ENCODE measurements around the gene POU5F1. TPM values are rescaled to one million over a fixed set of nuclear protein-coding genes. Genes with fewer than 3 reads are reported as not detected.
"Not testable (repeated sequence)": the region's sequence is repeated elsewhere in the genome, so short reads cannot be mapped to it uniquely, and the experiment has no call there.

The POU5F1 gene
- polyA plus RNA-seq, 4 donors, result 1.8 to 10.1 (median 5.2) TPM

DNA sequence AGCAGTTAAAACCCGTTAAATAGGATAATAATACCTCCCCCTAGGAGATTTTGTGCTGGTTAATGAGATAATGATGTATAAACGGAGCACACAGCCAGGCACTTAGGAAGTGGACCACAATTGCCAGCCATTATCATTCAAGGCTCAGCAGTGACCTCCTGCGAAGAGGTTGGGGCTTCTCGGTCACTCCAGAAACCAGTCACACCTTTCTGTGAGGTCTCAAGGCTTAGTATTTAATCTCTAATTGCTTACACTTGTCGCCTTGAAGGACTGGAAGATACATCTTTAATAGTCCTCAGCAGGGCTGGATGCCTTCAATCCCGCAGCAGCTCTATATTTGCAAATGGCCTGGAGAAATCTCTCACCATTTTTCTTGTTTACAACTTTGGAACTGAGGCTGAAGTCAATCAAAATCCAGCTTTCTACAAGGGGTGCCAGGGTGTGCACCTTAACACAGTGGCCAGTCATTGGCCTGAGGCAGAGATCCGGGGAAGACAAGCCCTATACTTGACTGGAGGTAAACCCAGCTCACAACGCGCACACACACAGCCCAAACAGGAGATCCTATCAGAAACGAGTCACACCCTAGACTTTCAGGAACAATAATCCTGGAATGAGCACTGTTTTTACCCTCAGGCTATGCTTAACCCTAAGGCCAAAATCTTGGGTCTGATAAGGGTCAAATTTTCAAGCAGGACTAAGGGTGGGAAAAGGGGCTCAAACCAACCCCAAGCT is 1.2 kb downstream of the POU5F1 start:
- no peak for DNase-seq (ENCODE audit: low read depth in 4 of 4, low spot score in 2 of 4)

DNA sequence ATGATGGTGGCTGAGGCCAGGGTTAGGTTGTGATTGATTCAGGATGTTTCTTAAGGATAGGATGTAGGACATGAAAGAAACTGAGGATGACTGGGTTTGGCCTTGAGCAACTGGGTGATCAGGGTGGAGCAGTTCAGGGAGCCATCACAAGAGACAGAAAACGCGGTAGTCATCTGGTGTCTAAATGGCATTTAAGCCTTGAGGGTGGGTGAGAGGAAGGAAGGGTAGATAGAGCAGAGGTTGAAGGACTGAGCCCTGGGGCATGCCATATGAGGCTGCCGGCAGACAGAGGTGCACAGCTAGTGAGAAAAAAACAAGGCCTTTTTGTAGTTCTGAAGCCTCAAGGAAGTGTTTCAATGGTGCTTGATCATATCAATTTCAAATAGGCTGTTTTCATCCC is 1.9 kb downstream of the POU5F1 start:
- DNase-seq (ENCODE audit: low read depth in 4 of 4, low spot score in 2 of 4), result no peak

DNA sequence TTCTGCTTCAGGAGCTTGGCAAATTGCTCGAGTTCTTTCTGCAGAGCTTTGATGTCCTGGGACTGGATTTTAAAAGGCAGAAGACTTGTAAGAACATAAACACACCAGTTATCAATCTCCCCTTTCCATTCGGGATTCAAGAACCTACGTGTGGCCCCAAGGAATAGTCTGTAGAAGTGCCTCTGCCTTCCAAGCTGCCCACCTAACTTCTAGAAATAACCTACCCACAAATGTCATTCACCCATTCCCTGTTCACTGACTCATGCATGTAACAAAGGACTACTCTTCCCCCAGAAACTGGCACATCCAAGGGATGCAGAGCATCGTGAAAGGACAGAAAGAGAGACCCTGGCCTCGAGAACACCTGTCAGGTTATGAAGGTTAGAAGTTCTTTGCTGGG is 4.5 kb downstream of the POU5F1 start:
- DNase-seq (ENCODE audit: low read depth in 4 of 4, low spot score in 2 of 4), result no peak

DNA sequence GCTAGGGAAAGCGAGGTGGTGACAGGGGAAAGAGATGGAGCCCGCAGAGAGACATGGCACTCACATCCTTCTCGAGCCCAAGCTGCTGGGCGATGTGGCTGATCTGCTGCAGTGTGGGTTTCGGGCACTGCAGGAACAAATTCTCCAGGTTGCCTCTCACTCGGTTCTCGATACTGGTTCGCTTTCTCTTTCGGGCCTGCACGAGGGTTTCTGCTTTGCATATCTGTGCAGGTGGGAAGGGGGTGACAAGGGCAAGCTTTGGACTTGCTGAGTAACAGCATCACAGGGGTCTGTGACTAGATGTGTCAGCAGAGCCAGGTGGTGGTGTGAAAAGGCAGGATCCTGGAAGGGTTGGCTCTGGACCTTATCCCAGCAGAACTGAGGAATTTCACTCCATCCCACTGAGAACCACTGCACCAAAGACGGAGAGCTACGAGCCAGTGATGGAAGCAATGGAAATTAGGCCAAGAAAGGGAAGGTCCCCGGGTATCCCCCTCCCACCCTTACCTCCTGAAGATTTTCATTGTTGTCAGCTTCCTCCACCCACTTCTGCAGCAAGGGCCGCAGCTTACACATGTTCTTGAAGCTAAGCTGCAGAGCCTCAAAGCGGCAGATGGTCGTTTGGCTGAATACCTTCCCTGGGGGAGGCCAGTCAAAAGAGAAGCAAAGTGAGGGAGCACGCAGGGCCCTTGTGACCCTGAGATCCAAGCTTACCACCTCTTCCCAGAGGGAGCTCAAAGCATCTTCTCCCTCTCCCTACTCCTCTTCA is 5.2 kb downstream of the POU5F1 start:
- DNase-seq (ENCODE audit: low read depth in 4 of 4, low spot score in 2 of 4), result not testable (repeated sequence)

DNA sequence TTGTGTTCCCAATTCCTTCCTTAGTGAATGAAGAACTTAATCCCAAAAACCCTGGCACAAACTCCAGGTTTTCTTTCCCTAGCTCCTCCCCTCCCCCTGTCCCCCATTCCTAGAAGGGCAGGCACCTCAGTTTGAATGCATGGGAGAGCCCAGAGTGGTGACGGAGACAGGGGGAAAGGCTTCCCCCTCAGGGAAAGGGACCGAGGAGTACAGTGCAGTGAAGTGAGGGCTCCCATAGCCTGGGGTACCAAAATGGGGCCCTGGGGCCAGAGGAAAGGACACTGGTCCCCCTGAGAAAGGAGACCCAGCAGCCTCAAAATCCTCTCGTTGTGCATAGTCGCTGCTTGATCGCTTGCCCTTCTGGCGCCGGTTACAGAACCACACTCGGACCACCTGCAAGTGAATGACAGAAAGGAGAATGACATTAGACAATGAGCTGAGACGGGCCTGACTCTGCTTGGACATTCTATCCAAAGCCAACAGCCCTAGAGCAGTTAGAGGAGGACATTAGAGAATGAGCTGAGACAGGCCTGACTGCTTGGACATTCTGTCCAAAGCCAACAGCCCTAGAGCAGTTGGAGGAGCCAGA is 5.9 kb downstream of the POU5F1 start:
- DNase-seq (ENCODE audit: low read depth in 4 of 4, low spot score in 2 of 4), result not testable (repeated sequence)

DNA sequence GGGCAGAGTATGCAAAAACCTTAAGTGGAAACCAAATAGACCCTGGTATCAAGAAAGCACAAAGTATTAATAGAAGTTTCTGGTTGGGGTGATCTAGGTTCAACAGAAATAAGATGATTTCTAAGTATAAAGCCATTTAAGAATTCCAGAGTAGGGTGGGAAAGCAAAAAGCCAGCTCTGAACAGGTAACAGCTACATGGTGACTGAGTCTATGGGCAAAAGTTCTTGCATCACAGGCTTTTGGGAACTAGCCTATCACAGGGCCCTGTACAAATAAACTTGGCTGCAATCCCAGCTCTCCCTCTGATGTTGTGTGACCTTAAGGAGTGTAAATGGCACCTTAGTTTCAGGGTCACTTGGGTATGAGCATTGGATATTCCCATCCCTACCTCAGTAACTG is 6.6 kb downstream of the POU5F1 start:
- no peak for DNase-seq (ENCODE audit: low read depth in 4 of 4, low spot score in 2 of 4)

DNA sequence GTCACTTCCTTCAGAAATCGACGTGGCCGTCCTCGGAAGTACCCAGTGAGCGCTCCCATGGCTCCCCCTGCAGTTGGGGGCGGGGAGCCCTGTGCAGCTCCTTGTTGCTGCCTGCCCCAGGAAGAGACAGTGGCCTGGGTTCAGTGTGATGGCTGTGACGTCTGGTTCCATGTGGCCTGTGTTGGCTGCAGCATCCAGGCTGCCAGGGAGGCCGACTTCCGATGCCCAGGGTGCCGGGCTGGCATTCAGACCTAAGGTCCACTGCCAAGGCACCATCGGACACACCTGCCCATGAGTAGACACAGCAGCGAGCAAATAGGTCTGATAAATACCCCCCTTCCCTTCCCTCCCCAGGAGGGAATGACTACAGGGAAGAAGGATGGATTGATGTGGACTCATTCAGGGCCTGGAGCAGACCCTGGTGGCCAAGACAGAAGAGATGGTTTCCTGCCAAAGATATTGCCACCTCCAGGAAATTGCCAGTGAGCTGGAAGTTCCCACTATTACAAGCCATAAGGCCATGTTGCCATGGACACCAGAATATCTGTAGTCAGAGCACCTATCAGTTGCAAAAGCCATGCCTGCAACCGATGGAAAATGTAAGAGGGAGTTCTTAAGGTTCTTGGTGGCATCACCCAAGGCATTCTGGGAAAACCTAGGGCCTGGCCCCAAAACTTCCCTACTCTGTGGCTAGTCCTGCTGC is 7.9 kb downstream of the POU5F1 start:
- DNase-seq (ENCODE audit: low read depth in 4 of 4, low spot score in 2 of 4), result no peak

DNA sequence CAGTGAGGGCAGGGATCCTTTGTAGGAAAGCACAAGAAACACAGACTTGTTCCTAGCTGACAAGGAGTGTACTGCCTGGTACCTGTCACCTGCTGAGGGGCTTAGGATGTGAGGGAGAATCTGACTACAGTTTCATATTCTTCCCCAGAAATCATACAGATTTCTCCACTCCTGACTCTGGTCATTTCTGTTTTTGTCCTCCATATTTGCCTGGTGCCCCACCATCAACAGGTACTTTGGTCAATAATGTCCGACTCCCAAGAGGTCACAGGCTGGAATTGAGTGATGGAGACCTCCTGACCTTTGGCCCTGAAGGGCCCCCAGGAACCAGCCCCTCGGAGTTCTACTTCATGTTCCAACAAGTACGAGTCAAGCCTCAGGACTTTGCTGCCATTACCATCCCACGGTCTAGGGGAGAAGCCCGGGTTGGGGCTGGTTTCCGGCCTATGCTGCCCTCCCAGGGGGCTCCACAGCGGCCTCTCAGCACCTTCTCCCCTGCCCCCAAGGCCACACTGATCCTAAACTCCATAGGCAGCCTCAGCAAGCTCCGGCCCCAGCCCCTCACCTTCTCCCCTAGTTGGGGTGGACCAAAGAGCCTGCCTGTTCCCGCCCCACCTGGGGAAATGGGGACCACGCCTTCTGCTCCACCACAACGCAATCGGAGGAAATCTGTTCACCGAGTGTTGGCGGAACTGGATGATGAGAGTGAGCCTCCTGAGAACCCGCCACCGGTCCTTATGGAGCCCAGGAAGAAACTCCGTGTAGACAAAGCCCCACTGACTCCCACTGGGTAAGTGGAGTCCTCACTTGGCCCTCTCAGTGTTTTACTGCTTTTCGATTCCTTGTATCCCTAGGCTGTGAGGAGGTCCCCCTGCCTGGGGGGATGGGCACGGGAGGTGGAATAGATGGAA is 9.0 kb downstream of the POU5F1 start:
- no peak for DNase-seq (ENCODE audit: low read depth in 4 of 4, low spot score in 2 of 4)

DNA sequence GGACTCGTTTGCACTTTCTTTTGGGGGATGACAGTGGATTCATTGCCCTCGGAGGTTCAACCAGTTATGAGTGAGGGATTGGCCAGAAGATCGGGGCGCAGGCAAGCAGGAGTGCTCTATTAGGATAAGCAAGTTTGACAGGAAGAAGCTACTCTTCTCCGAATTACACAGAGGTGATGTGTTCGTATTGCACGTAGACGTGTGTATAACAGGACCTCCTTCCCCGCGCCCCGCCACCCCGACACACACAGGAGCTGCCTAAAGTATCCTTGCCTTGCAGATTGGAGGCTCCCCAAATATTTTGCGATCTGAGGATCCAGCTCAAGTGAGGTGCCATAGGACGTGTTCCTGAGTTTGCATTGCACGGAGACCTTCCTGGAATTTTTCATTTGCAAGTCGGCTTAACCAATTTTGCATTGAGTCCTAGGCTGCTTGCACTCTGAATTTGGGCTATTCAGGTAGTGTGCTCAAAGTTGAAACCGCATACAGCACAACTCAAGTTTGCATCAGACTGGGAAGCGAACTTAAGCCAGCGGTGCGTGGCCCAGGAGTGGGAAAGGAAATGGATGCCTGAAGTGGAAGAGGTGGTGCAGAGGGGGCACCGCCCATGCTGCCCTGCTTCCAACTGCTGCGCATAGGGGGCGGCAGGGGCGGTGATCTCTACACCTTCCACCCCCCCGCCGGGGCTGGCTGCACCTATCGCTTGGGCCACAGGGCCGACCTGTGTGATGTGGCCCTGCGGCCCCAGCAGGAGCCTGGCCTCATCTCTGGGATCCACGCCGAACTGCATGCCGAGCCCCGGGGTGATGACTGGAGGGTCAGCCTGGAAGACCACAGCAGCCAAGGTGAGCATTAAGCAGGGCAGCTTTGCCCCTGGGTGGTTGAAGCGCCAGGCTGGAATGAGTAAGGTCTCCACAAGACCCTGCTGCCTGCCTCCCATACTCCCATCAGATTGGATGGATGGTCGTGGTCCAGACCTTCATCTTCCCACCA is 11.3 kb downstream of the POU5F1 start:
- no peak for DNase-seq (ENCODE audit: low read depth in 4 of 4, low spot score in 2 of 4)

DNA sequence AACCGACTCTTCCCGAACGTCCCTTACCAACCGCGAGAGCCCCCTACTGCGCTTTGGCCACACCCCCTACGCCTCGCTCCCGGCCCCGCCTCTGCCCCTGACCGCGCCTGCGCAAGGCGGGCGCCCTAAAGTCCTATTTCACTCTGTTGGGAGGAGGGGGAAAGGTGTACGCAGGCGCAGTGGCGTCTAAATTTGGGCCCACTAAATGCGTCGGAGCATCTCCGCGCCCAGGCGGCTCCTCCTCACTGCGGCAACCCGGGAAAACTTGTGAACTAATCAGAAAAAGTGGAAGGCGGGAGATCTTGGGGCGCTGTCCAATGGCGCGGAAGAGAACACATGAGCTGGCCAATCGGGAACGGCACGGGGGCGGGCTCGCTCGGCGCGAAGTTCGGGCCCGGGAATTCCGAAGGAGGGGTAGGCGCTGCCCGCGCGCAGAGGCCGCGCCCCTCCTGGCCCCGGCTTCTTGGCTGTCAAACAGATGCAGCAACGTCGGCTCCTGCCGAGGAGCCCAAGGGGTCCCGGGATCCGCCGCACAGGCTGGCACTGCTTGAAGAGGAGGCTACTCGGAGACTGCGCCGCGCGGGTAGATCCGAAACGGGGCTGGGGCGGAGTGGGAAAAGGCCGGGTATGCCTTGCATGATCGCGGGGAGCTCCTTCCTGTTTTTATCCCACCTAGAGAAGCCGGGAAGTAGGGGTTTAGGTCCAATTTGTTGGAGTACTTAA is 12.2 kb downstream of the POU5F1 start, which contains the start of gene TCF19:
TSS of gene TCF19 (plus strand) at position 450 of the 723 bp plus-strand sequence. CDS start 881 bp downstream, outside the sequence.
- DNase-seq (ENCODE audit: low read depth in 4 of 4, low spot score in 2 of 4), result peak; percentile 97 to 99 (median 99)

DNA sequence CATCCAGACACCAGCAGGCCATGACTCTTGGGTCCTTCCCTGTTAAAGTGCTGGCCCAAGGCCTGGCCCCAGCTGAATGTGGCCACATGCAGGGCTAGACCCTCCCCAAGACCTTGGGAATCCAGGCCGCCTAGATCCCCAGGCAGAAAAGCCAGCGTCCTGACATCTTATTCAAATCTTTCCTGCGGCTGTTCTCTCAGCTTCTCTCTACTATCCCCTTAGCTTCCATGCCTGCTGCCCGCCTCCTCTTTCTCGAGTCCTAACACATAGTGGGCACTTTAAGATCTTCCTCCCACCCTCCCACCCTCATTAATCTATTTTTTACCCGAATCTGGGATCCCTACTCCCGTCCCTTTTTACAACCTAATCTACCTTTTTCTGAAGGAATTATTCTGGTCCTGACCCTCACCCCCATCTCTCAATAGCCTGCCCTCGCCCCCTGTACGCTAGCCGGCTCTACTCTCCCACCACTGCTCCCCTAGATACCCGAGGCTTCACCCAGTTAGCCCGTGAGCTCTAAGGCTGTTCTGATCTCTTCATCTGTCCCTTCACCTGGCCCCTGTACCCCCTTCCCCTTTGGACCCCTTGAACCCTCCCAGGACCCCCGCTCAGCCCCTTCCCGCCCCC is 12.9 kb downstream of the POU5F1 start, which contains the start of gene CCHCR1:
TSS of gene CCHCR1 (minus strand) at position 290 of the 627 bp plus-strand sequence. CDS start at position 88, 202 bp downstream.
- DNase-seq (ENCODE audit: low read depth in 4 of 4, low spot score in 2 of 4), result no peak

DNA sequence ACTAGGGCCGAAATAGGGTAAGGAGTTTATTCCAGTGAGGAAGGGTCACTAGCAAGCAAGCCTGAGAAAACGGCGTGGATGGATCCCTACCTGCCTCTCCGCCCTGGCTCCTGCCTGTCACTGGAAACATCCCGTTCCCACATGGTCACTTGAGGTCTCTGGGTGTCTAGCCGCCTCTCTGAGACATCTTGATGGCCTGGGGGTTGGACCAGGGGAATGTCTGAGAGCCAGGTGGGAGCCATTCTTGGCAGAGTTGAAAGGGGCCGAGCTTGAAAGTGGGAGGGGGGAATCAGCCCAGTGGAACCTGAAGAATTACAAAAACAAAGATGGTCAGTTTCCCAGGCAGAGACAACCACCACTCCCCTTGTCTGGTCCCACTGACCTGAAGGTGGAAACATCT is 13.8 kb downstream of the POU5F1 start:
- DNase-seq (ENCODE audit: low read depth in 4 of 4, low spot score in 2 of 4), result no peak

DNA sequence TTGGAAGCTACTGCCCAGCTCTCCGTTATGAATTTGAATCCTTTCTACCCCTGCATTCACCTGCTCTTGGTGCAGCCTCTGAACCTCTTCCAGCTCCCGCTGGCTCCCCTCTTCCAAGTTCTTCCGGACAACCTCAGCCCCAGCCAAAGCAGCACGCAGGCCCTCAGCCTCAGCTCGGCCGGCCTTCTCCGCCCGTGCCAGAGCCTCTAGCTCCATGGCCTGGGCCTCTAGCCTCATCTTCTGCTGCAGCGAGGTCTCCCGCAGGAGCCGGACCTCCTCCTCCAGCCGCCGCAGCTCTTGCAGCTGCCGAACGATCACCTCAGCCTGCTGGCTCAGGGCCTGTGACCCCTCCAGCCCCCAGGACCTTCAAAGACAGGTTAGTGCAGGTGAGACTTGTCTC is 16.0 kb downstream of the POU5F1 start:
- DNase-seq (ENCODE audit: low read depth in 4 of 4, low spot score in 2 of 4), result no peak

DNA sequence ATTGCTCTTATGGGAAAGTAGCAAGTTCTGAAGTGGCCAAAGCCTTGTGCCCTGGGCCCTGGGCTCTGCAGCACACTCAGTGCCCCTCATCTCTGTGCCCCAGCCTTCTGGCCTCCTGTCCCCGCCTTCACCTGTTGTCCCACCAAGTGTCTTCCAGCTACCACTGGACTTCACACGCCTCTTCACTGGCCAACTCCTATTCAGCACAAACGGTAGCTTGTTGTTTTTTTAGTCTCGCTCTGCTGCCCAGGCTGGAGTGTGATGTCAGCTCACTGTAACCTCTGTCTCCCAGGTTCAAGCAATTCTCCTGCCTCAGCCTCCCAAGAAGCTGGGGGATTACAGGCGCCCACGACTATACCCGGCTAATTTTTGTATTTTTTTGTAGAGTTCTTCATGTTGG is 17.7 kb downstream of the POU5F1 start:
- no peak for DNase-seq (ENCODE audit: low read depth in 4 of 4, low spot score in 2 of 4)

DNA sequence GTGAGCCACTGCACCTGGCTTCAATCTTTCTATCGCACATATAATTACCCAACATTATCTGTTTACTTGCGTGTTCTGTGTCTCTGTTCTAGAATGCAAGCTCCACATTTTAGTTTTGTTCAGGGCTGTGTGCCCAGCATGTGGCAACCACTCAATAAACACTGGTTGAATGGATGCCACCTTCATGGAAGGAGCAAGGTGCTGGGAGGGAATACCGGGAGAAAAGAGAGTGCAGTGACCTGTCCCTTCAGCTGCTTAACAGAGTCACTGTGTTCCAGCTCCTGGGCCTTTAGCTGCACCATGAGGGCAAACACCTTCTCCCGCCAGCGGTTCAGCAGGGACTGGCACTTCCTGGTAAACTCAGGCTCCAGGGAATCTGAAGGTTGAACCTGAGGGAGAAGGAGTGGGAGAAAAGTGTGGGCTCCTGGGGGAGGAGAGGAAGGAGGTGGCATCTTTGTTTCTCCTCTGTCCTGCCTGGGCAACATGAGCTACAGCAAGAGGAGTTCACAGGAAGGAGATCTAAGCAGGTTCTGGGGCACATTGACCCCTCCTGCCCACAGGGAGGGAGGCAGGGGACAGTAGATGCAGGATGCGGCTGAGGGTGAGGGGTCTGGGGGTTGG is 20.5 kb downstream of the POU5F1 start:
- DNase-seq (ENCODE audit: low read depth in 4 of 4, low spot score in 2 of 4), result no peak

DNA sequence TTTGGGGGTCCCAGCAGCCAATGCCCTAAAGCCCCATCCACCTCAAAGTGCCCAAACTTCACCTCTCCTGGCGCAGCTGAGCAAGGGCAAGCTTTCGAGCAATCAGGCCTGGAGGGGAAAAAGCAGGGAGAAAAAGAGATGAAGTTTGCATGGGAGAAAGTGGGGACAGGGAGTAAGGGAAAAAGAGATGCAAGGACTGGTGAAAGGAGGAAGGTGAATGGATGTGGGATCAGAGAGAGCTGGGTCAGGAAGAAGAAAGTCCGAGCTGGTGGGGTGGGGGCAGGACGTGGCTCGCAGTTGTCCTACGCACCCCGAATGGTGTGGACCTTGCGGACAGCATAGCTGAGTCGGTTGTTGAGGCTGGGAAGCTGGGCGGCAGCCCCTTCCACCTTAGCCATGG is 25.1 kb downstream of the POU5F1 start:
- DNase-seq (ENCODE audit: low read depth in 4 of 4, low spot score in 2 of 4), result no peak

DNA sequence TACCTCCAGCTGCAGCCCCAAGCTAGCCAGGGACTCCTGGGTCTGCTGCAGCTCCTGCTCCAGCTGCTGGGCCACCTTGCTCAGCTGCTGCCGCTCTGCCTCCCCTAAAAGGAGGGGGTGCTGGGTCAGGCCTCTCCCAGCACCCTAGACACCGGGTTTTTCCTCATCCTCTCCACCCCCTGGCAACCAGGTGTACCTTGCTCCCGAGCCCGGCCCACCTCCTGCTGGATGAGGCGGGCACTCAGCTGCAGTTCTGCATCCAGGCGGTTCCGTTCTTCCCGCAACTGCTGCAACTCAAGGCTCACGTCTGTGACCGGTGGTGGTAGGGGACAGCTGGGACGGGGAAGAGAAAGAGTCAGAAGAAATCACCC is 25.5 kb downstream of the POU5F1 start:
- DNase-seq (ENCODE audit: low read depth in 4 of 4, low spot score in 2 of 4), result no peak
